Measurements from ENCODE around the gene SYNE2. TPM values are rescaled to one million over a fixed set of nuclear protein-coding genes. Genes with fewer than 3 reads are reported as not detected.

Gene SYNE2
- polyA plus RNA-seq, 1 donor from 2014 or later = 82.3 TPM

GRCh38 chr14:64248689-64249088 lies 395.9 kb downstream of the SYNE2 start:
- Histone ChIP-seq H3K9me2 (ENCODE audit: insufficient read depth, low read length) (no peaks in the 10 kb centered on the region), H2AFZ (ENCODE audit: low read depth, low read length) (no peak overlapping the region), H3K36me3 (ENCODE audit: insufficient read depth, low read length) (no peaks in the 10 kb centered on the region), H3K27me3 (ENCODE audit: insufficient read depth, low read depth, low read length) (no peaks in the 10 kb centered on the region), H3K27ac (ENCODE audit: low read length) (no peak overlapping the region), H3K9me3 (ENCODE audit: low read length) (no peaks in the 10 kb centered on the region), H3K4me3 (ENCODE audit: low read length) (no peak overlapping the region), H4K20me1 (ENCODE audit: insufficient read depth) (no peaks in the 10 kb centered on the region), H3K79me2 (replicated peaks; ENCODE audit: insufficient read depth, low read length) (no peaks in the 10 kb centered on the region), H3K9ac (ENCODE audit: low read length) (no peak overlapping the region), H3F3A (ENCODE audit: insufficient read depth, low read length, poor library complexity, severe bottlenecking) (no peaks in the 10 kb centered on the region), H3K4me2 (ENCODE audit: low read length) (no peak overlapping the region)
- TF ChIP-seq TAF1 (IDR thresholded peaks at IDR 0.05; ENCODE audit: low read depth) = no peak
- TF ChIP-seq CTCF (IDR thresholded peaks at IDR 0.05; ENCODE audit: poor library complexity, severe bottlenecking) = no peak
- TF ChIP-seq SMC3 (conservative IDR thresholded peaks at IDR 0.05; ENCODE audit: poor library complexity) = no peak
- no peak for TF ChIP-seq EZH2 (IDR thresholded peaks at IDR 0.05; ENCODE audit: borderline replicate concordance, insufficient read depth, low read length, poor library complexity, severe bottlenecking)
- TF ChIP-seq EP300 (conservative IDR thresholded peaks at IDR 0.05; ENCODE audit: poor library complexity, severe bottlenecking) = no peak
- no peak for TF ChIP-seq REST (IDR thresholded peaks at IDR 0.05; ENCODE audit: borderline replicate concordance)
- TF ChIP-seq MXI1 (conservative IDR thresholded peaks at IDR 0.05; ENCODE audit: poor library complexity, severe bottlenecking) = no peak
- TF ChIP-seq RAD21 (conservative IDR thresholded peaks at IDR 0.05) = no peak
- no peak for TF ChIP-seq POLR2AphosphoS5 (IDR thresholded peaks at IDR 0.05)

- Histone ChIP-seq H2AFZ (ENCODE audit: low read depth, low read length) (no peak overlapping the region), H3K4me2 (ENCODE audit: low read length) (no peak overlapping the region), H3K4me3 (ENCODE audit: low read length) (no peak overlapping the region), H3K27ac (ENCODE audit: low read length) (no peak overlapping the region), H4K20me1 (ENCODE audit: insufficient read depth) (no peaks in the 10 kb centered on the region), H3K9ac (ENCODE audit: low read length) (no peak overlapping the region), H3F3A (ENCODE audit: insufficient read depth, low read length, poor library complexity, severe bottlenecking) (no peaks in the 10 kb centered on the region), H3K9me3 (ENCODE audit: low read length) (no peaks in the 10 kb centered on the region), H3K9me2 (ENCODE audit: insufficient read depth, low read length) (no peaks in the 10 kb centered on the region), H3K79me2 (replicated peaks; ENCODE audit: insufficient read depth, low read length) (no peaks in the 10 kb centered on the region), H3K27me3 (ENCODE audit: insufficient read depth, low read depth, low read length) (no peaks in the 10 kb centered on the region), H3K36me3 (ENCODE audit: insufficient read depth, low read length) (no peaks in the 10 kb centered on the region)
- TF ChIP-seq SMC3 (conservative IDR thresholded peaks at IDR 0.05; ENCODE audit: poor library complexity) (no peak), RAD21 (conservative IDR thresholded peaks at IDR 0.05) (no peak)
These were observed 396.6 kb downstream of the SYNE2 start for GRCh38 chr14:64249363-64249762.

- H2AFZ ChIP-seq (ENCODE audit: low read depth, low read length) = no peak overlapping the region
- TF ChIP-seq MXI1 (conservative IDR thresholded peaks at IDR 0.05; ENCODE audit: poor library complexity, severe bottlenecking) (no peak), EP300 (conservative IDR thresholded peaks at IDR 0.05; ENCODE audit: poor library complexity, severe bottlenecking) (no peak), CTCF (IDR thresholded peaks at IDR 0.05; ENCODE audit: poor library complexity, severe bottlenecking) (no peak), POLR2AphosphoS5 (IDR thresholded peaks at IDR 0.05) (no peak)
- H3K9ac ChIP-seq (ENCODE audit: low read length) = no peak overlapping the region
These were observed 400.9 kb downstream of the SYNE2 start for GRCh38 chr14:64253672-64254071.

More at GRCh38 chr14:64253672-64254071, 400.9 kb downstream of the SYNE2 start:
- no peak overlapping the region for H3K27ac ChIP-seq (ENCODE audit: low read length)
- no peaks in the 10 kb centered on the region for H3K9me2 ChIP-seq (ENCODE audit: insufficient read depth, low read length)
- no peaks in the 10 kb centered on the region for H3F3A ChIP-seq (ENCODE audit: insufficient read depth, low read length, poor library complexity, severe bottlenecking)
- no peaks in the 10 kb centered on the region for H3K79me2 ChIP-seq (replicated peaks; ENCODE audit: insufficient read depth, low read length)
- H3K36me3 ChIP-seq (ENCODE audit: insufficient read depth, low read length) = no peaks in the 10 kb centered on the region
- H4K20me1 ChIP-seq (ENCODE audit: insufficient read depth) = no peaks in the 10 kb centered on the region
- H3K4me2 ChIP-seq (ENCODE audit: low read length) = no peak overlapping the region
- no peaks in the 10 kb centered on the region for H3K9me3 ChIP-seq (ENCODE audit: low read length)
- H3K4me3 ChIP-seq (ENCODE audit: low read length) = no peak overlapping the region
- H3K27me3 ChIP-seq (ENCODE audit: insufficient read depth, low read depth, low read length) = no peaks in the 10 kb centered on the region

Data from neural cell (in vitro differentiated cells).